Measurements from ENCODE around the gene DVL2.
A peak's percentile ranks its signal among the peaks of the same experiment; 100 is the strongest.
"Not testable (repeated sequence)": the region's sequence is repeated elsewhere in the genome, so short reads cannot be mapped to it uniquely, and the experiment has no call there.

DVL2 gene

GRCh38 chr17:7191571-7192270, 42.6 kb downstream of the DVL2 start:
- no peak for DNase-seq

DNA sequence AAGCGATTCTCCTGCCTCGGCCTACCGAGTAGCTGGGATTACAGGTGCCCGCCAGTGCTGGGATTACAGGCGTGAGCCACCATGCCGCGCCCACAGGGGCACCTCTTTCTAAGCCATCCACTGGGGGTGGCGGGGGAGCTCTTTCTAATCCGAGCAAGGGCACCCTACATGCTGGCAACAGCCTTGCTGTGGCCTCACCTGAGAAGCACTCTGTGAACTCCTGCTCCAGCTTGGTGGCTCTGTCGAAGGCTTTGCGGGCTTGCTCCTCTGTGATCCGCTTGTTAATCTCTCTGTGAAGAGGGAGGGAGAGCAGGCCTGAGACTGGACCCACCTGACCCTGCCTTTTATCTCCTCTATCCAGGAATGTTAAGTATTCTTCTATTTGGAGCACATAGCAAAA, 43.2 kb downstream of the DVL2 start:
- no peak for DNase-seq

DNA sequence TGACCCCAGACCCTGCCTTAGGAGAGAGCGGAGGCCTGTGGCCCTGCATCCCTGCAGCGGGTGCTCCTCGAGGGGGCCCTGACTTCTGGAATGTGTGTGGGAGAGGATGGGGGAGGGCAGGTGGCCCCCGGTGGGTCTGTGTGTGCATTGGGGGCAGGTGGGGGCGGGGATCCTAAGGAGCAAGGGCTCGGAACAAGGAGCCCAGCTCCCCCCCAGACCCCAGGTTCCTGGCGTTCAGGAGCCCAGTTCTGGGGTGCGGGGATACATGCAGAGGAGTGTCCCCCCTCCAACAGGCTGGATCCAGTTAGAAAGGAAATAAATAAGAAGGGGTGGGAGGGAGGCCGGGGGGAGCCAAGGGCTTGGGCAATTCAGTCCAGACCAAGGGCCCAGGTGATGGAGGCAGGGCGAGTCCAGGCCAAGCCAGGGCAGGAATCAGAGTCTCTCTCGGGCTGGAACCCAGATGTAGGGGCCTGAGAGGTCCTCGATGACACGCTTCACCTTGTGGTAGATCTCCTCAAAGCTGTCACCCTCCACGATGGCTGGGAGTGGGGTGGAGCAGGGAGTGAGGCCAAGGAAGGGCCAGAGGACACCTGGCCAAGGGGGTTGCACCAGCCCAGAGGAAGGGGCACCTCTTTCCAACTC, 43.9 kb downstream of the DVL2 start:
- DNase-seq, result no peak

DNA sequence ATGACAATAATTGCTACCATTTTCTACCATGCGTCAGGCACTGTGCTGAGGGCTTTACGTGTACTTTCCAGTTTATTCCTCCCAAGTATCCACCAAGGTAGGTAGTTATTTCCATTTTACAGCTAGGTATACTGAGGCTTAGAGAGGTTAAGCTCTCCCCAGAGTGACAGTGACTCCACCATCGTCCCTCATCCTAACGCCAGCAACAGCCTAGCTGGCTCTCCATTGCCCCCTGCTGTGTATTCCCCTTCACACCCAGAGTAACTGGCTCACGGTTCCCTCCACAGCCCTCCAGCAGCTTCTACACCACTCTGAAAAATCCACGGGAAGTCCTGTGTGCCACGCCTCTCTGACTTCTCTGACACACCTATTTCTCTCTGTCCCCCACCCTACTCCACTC, 48.1 kb downstream of the DVL2 start:
- DNase-seq, result no peak

GRCh38 chr17:7184647-7185046, 49.7 kb downstream of the DVL2 start:
- DNase-seq, result no peak

DNA sequence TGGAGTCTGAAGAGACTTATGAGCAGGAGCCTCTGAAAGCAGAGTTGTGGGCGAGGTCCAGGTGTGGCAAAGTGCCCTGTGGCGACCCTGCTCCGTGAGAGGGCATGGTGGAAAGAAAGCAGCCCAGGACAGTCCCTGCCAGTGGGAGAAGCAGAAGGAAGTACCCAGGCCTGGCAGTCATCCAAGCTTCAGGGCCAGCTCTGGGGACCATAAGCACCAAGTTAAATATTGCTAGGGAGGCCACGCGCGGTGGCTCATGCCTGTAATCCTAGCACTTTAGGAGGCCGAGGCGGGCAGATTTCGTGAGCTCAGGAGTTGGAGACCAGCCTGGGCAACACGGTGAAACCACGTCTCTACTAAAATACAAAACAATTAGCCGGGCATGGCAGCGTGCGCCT, 50.2 kb downstream of the DVL2 start:
- DNase-seq, result no peak

DNA sequence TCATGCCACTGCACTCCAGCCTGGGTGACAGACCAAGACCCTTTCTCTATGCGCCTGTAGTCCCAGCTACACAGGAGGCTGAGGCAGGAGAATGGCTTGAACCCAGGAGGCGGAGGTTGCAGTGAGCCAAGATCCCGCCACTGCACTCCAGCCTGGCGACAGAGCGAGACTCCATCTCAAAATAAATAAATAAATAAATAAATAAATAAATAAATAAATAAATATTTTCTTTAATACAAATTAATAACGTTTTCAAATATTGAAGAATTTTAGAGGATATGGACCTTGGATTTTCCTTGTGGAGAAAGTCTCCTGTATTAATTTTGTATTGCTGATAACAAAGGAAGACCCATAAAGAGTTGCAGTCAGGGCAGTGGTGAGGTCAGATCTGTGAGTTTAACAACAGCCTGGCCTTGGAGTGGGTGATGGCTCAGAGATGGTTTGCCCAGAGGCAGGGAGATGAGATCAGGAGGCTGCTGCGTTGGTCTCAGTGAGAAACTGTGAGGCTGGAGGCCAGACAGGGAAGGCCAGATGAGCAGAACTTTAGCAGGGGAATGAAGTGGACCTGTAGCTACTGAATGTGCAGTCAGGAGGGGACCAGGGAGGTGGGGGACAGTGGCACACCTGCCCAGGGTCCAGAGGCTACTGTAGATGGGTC, 50.8 kb downstream of the DVL2 start:
- no peak for DNase-seq

- DNase-seq, result not testable (repeated sequence)
Observed at GRCh38 chr17:7182101-7182500, 52.2 kb downstream of the DVL2 start.

DNA sequence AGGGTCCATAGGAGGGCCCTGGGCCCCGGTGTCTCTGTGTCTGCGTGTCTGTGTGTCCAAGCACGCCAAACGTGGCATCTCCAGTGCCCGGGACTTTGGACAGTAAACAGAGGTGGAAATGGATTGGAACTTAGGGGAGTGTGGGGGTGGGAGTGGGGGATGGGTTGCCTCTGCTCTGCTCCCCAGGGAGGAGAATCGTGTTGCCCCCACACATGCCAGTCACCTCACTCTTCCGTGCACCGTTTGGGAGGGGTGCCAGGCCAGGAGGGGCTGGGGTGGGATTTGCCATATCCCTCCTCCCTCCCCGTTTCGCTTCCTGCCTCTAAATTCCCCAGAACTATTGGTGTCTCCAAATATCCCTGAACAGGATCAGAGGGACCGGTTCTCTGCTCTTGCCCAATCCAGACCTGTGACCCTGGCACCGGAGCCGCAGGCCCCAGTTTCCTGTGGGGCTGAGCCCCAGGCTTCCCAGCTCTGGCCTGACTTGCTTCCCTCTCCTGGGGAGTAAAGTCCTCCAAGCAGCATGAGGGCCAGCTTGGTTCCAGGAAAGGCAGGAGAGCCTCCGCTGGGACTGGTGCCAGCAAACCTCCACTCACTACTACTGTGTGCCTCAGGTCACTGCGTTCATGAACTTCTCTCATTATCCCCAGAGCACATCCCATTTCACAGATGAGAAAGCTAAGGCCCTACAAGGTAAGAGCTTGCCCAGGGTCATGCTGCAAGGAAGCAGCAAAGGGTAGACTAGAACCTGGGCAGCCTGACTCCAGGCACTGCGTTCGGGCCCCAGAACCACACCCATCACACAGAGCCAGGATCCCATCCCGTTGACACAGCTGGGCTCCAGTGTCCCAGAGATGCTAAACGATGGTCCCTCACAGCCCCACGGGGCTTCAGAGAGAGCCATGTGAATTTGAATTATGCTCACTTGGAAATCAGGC, 54.7 kb downstream of the DVL2 start, which contains the start of gene ASGR1:
Gene ASGR1, minus strand, starts transcription at position 54 of the 938 bp plus-strand sequence. CDS start 807 bp downstream, outside the sequence.
- DNase-seq, result no peak

- DNase-seq, result no peak
Observed at GRCh38 chr17:7178973-7179316, 55.4 kb downstream of the DVL2 start.

DNA sequence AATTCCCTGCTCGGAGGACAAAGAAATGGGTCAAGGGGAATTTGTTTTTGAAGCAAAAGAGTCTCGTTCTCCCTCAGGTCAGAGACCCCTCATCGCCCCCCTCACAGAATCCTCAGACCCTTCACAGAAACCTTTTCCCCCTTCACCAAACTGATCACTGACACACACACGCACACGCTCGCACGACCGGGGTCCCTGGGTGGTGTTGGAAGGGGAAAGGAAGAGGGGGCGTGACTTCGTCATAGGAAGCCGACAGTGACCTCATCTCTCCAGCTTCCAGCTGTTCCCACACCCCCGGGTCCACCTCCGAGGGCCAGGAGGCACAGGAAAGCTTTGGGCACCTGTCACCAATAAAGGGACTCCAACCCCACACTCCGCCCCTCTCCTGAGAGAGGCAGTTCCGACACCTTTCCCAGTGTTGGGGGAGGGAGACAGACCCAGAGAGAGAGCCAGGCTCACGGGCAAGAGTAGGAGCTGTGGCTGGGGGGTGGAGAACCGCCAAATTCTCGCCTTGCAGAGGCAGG, 56.3 kb downstream of the DVL2 start:
- no peak for DNase-seq

- peak; percentile 7 for DNase-seq
Observed at GRCh38 chr17:7177191-7177953, 56.9 kb downstream of the DVL2 start.

GRCh38 chr17:7176841-7177190, 57.5 kb downstream of the DVL2 start:
- no peak for DNase-seq

GRCh38 chr17:7176107-7176840, 58.0 kb downstream of the DVL2 start:
- DNase-seq, result no peak
